HUES6 (cell line): ENCODE results near the gene ZSCAN5C.

Experiments used
- H3K27ac ChIP-seq: 2 replicates; pipeline ENCODE4 v1.7.0; 2013; ENCODE audit warnings: low read depth, mild to moderate bottlenecking, low read length, inconsistent platforms
- H3K27me3 ChIP-seq: 2 replicates; pipeline ENCODE4 v1.6.1; 2013; ENCODE audit warnings: low read length; ENCODE audit not compliant: control insufficient read depth, insufficient read depth
- H3K36me3 ChIP-seq: 2 replicates; pipeline ENCODE4 v1.6.1; 2013; ENCODE audit warnings: low read length; ENCODE audit not compliant: control insufficient read depth, insufficient read depth
- H3K4me1 ChIP-seq: 2 replicates; pipeline ENCODE4 v1.6.1; 2013; ENCODE audit warnings: low read length; ENCODE audit not compliant: control insufficient read depth, insufficient read depth
- H3K4me3 ChIP-seq: 2 replicates; pipeline ENCODE4 v1.5.1; 2013; ENCODE audit warnings: low read depth, low read length
- H3K9ac ChIP-seq: one replicate; pipeline ENCODE4 v1.6.1; 2013; ENCODE audit warnings: mild to moderate bottlenecking, low read length
- H3K9me3 ChIP-seq: 2 replicates; pipeline ENCODE4 v1.6.1; 2013; ENCODE audit warnings: low read depth, low read length; ENCODE audit not compliant: control insufficient read depth, insufficient read depth

Gene ZSCAN5C, protein sequence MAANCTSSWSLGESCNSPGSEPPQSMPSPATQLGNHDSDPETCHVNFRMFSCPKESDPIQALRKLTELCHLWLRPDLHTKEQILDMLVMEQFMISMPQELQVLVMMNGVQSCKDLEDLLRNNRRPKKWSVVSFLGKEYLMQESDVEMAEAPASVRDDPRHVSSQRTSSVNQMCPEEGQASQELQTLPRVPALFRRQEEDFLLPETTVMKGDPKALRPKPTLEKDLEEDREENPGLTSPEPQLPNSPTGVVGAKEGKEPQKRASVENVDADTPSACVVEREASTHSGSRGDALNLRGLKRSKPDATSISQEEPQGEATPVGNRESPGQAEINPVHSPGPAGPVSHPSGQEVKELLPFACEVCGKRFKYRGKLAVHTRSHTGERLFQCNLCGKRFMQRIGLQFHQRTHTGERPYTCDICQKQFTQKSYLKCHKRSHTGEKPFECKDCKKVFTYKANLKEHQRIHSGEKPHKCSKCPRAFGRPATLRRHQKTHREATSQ

DNA sequence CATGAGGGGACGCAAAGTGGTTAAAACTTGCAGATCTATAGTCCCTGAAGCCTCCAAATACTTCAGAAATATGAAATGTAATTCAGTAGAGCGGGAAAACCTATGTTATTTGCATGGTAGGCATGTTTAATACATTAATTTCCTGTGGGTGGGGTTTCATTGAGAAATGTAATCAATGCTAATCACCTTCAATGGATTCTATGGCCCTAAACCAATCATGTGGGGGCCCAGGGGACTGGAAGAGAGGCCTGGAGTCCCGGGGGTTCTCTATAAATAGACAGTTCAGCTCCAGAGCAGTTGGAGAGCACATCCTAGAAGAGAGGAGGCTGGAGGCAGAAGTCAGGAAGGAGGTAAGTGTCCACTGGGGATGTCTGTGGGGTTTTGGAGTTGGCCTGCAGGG, at the start of gene ZSCAN5C:
TSS of gene ZSCAN5C (plus strand) at position 301 of the 400 bp plus-strand sequence. CDS start 3,641 bp downstream, outside the sequence.
- H3K27ac ChIP-seq, result no peak within 1 kb of the TSS
- H3K4me1 ChIP-seq, result no peaks in the 10 kb centered on the region
- peaks cover 2% of the 10 kb centered on the region; the same call in 1 of the 2 replicates for H3K27me3 ChIP-seq
- no peak within 1 kb of the TSS for H3K4me3 ChIP-seq
- no peaks in the 10 kb centered on the region for H3K36me3 ChIP-seq
- H3K9me3 ChIP-seq, result no peaks in the 10 kb centered on the region
- no peak within 1 kb of the TSS for H3K9ac ChIP-seq

GRCh38 chr19:56152644-56153043, 49.4 kb upstream of the ZSCAN5C start:
- peaks cover 19% of the 10 kb centered on the region for H3K4me1 ChIP-seq
- H3K27ac ChIP-seq, result peak overlapping the region; percentile 24; the same call in 1 of the 2 replicates
- no peaks in the 10 kb centered on the region for H3K27me3 ChIP-seq
- H3K9me3 ChIP-seq, result no peaks in the 10 kb centered on the region
- H3K4me3 ChIP-seq, result no peak overlapping the region
- H3K36me3 ChIP-seq, result peaks cover 36% of the 10 kb centered on the region
- no peak overlapping the region for H3K9ac ChIP-seq

DNA sequence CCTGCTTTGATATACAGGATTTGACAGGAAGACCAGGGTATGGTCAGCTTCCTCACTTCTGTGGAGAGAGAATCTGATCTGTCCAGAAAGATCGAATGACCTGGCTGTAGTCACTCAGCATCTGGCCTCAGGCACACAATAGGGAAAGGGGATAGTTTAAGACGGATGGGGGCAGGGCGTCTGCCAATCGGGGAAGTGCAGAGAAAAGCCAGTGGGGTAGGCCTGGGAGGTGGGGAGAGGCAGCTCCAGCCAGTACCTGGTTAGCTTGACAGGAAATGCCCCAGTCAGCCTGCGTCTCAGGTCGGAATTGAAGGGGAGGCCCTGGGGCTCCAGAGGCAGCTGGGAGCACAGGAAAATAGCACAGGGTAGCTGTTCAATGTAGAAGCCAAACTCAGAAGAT, 48.6 kb upstream of the ZSCAN5C start:
- H3K4me3 ChIP-seq, result no peak overlapping the region
- peak overlapping the region; percentile 7 for H3K9ac ChIP-seq
- peaks cover 36% of the 10 kb centered on the region for H3K36me3 ChIP-seq
- peak overlapping the region; percentile 24; the same call in 1 of the 2 replicates for H3K27ac ChIP-seq
- no peaks in the 10 kb centered on the region for H3K27me3 ChIP-seq
- no peaks in the 10 kb centered on the region for H3K9me3 ChIP-seq
- peaks cover 19% of the 10 kb centered on the region for H3K4me1 ChIP-seq

GRCh38 chr19:56155124-56155687, 46.9 kb upstream of the ZSCAN5C start:
- H3K27me3 ChIP-seq, result no peaks in the 10 kb centered on the region
- H3K4me1 ChIP-seq, result peaks cover 19% of the 10 kb centered on the region
- no peaks in the 10 kb centered on the region for H3K9me3 ChIP-seq
- H3K9ac ChIP-seq, result no peak overlapping the region
- peaks cover 43% of the 10 kb centered on the region for H3K36me3 ChIP-seq
- H3K4me3 ChIP-seq, result no peak overlapping the region
- H3K27ac ChIP-seq, result no peak overlapping the region

DNA sequence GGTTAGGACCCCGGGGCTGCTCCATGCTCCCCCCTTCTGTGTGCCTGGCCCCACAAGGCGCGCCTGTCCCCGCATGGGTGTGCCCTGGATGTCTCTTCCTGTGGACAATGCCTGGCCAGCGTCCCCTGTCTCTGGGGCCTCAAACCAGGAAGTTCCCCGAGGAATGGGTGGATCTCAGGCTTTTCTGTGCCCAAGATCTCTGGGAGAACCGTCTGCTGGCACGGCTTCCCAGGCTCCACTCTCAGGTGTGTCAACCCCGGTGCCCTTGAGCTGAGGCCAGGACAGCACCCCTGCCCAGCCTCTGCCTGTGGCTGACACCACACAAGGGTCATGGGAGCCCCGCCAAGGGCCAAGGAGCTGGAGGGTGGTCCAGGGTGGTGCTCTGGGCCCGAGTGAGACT, 45.3 kb upstream of the ZSCAN5C start:
- Histone ChIP-seq H3K27me3 (no peaks in the 10 kb centered on the region), H3K9me3 (no peaks in the 10 kb centered on the region), H3K27ac (no peak overlapping the region), H3K36me3 (peaks cover 52% of the 10 kb centered on the region), H3K4me1 (peaks cover 19% of the 10 kb centered on the region), H3K9ac (no peak overlapping the region), H3K4me3 (no peak overlapping the region)

DNA sequence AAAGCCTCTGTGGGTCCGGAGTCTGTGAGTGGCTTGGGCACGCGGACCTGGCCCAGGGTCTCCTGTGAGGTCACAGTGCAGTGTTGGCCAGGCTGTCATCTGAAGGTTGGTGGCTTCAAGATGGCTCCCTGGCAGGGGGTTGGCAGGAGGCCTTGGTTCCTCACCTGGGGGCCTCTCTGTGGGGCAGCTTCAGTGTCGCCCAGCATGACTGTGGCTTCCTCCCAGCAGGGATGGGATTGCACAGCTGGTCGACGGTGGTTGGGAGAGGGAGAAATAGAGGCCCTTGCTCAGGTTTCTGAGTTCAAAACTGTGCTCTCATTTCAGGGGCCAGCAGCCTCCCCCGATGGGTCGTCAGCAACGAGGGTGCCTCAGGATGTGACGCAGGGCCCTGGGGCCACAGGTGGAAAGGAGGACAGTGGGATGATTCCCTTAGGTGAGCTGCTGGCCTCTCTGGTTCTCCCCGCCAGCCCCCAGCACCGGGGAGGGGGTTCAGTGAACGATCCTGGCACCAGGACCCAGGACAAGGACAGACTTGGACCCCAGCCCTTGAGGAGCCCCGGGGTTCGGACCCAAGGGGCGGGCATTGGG, 43.8 kb upstream of the ZSCAN5C start:
- peaks cover 52% of the 10 kb centered on the region for H3K36me3 ChIP-seq
- no peak overlapping the region for H3K4me3 ChIP-seq
- H3K27me3 ChIP-seq, result no peaks in the 10 kb centered on the region
- H3K9ac ChIP-seq, result no peak overlapping the region
- peaks cover 8% of the 10 kb centered on the region for H3K4me1 ChIP-seq
- H3K27ac ChIP-seq, result no peak overlapping the region
- H3K9me3 ChIP-seq, result no peaks in the 10 kb centered on the region

- no peak overlapping the region for H3K27ac ChIP-seq
- no peaks in the 10 kb centered on the region for H3K27me3 ChIP-seq
- H3K4me1 ChIP-seq, result no peaks in the 10 kb centered on the region
- no peaks in the 10 kb centered on the region for H3K9me3 ChIP-seq
- H3K36me3 ChIP-seq, result peaks cover 52% of the 10 kb centered on the region
- H3K9ac ChIP-seq, result no peak overlapping the region
- H3K4me3 ChIP-seq, result no peak overlapping the region
Observed at GRCh38 chr19:56159009-56159559, 43.0 kb upstream of the ZSCAN5C start.

DNA sequence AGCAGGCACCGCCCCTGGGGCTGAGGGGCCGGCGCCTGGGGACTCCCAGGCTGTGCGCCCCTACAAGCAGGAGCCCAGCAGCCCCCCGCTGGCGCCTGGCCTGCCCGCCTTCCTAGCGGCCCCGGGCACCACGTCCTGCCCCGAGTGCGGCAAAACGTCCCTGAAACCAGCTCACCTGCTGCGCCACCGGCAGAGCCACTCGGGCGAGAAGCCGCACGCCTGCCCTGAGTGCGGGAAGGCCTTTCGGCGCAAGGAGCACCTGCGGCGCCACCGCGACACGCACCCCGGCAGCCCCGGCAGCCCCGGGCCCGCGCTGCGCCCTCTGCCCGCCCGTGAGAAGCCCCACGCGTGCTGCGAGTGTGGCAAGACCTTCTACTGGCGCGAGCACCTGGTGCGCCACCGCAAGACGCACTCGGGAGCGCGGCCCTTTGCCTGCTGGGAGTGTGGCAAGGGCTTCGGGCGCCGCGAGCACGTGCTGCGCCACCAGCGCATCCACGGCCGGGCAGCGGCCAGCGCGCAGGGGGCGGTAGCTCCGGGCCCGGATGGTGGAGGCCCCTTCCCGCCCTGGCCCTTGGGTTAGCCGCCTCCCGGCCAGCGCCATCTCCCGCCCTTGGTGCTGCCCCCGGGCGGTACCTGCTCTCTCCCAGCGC, 42.3 kb upstream of the ZSCAN5C start:
- H3K4me3 ChIP-seq, result no peak overlapping the region
- peaks cover 49% of the 10 kb centered on the region for H3K36me3 ChIP-seq
- H3K9me3 ChIP-seq, result no peaks in the 10 kb centered on the region
- no peak overlapping the region for H3K27ac ChIP-seq
- H3K4me1 ChIP-seq, result no peaks in the 10 kb centered on the region
- H3K27me3 ChIP-seq, result no peaks in the 10 kb centered on the region
- H3K9ac ChIP-seq, result no peak overlapping the region

DNA sequence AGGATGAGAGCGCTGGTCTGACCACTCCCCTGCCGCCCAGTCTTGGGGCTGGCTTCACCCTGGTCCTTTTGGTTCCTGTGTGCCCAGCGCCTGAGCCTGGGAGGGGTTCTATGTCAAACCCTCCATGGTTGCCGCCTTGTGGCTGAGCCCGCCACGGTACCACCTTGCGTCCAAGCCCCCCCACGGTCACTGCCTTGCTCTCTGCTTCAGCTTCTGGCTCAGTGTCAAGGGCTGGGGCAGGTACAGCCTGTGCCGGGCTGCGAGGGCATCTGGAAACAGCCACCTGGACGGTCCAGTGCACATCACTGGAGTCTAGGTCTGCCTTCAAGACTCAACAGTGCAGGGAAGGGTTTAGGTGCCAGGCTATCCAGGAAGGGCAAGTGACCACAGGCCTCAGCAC, 40.5 kb upstream of the ZSCAN5C start:
- no peak overlapping the region for H3K27ac ChIP-seq
- H3K9me3 ChIP-seq, result no peaks in the 10 kb centered on the region
- H3K27me3 ChIP-seq, result no peaks in the 10 kb centered on the region
- no peak overlapping the region for H3K4me3 ChIP-seq
- H3K9ac ChIP-seq, result no peak overlapping the region
- H3K36me3 ChIP-seq, result peaks cover 35% of the 10 kb centered on the region
- H3K4me1 ChIP-seq, result no peaks in the 10 kb centered on the region

GRCh38 chr19:56162258-56162657, 39.8 kb upstream of the ZSCAN5C start:
- Histone ChIP-seq H3K9me3 (no peaks in the 10 kb centered on the region), H3K27me3 (no peaks in the 10 kb centered on the region), H3K36me3 (peaks cover 35% of the 10 kb centered on the region), H3K27ac (no peak overlapping the region), H3K4me1 (no peaks in the 10 kb centered on the region), H3K4me3 (no peak overlapping the region), H3K9ac (no peak overlapping the region)
